ENCODE data around the gene GPR25.
A peak's percentile ranks its signal among the peaks of the same experiment; 100 is the strongest.

Gene GPR25, protein sequence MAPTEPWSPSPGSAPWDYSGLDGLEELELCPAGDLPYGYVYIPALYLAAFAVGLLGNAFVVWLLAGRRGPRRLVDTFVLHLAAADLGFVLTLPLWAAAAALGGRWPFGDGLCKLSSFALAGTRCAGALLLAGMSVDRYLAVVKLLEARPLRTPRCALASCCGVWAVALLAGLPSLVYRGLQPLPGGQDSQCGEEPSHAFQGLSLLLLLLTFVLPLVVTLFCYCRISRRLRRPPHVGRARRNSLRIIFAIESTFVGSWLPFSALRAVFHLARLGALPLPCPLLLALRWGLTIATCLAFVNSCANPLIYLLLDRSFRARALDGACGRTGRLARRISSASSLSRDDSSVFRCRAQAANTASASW

DNA sequence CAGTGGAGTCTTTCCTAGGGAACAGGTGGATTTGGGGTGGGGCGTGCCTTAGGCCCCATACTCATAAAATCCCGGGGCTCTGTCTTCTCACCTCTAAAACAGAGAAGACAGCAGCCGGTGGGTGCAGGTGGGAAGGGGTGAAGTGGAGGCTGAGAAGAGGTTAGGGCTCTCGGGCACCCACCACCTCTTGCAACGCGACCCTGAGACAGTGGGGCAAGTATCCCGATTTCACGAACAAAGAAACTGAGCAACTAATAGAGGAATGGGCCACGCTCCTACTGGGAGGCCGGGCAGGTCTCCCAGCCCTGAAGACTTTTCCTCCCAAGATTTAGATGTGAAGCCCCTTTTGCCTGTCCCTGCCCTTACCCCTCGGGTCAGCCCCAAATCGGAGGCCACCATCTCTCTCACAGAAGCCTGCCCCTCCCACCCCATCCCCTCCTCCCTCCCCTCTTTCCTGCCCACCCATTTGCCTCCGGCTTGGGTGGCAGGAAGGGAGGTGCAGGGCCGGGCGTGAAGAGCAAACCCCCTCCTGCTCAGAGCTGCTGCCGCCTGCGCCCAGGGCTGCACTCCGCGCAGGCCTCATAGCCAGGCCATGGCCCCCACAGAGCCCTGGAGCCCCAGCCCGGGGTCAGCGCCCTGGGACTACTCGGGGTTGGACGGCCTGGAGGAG, at the start of gene GPR25:
Gene GPR25 (plus strand): TSS at position 536 of the 670 bp plus-strand sequence. CDS start 57 bp downstream, at position 593.
- no peak for DNase-seq (ENCODE audit: low read depth)

DNA sequence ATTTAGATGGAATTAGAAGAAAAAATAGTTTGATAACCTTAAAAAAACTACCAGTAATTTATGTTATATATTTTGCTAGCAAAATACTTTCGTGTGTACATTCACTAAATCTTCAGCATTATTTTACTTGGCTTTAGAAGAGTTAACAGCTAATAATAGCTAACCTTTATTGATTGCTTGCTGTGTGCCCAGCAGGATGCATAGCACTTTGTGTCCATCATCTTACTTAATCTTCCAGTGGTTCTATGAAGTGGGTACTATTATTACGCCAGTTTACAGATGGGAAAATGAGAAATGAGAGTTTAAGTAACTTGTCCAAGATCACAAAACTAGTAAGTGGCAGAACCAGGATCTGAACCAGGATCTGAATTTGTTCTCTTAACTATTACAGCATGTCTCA, 41.7 kb upstream of the GPR25 start:
- DNase-seq (ENCODE audit: low read depth): no peak

DNA sequence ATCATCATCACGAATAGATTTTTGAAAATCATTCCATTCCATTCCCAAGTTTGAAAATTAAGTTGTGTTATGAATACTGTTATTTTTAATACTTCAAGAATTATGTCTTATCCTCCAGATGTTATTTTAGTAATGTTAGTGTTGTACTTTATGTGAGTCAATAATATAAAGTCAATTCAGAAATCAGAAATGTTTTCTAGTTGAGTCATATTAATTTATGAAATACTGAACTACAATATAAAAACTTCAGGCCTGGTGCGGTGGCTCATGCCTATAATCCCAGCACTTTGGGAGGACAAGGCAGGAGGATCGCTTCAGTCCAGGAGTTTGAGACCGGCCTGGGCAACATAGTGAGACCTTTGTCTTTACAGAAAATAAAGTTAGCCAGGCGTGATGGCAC, 38.4 kb upstream of the GPR25 start:
- no peak for DNase-seq (ENCODE audit: low read depth)

DNA sequence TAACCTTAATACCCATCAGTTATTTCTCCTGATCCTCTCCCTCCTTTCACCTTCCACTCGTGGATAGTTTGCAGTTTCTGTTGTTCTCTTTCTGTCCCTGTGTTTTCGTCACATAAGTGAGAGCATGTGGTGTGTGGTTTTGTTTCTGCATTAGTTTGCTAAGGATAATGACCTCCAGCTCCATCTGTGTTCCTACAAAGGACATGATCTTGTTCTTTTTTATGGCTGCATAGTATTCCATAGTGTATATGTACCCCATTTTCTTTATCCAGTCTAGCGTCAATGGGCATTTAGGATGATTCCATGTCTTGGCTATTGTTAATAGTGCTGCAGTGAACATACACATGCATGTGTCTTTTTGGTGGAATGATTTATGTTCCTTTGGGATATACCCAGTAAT, 36.6 kb upstream of the GPR25 start:
- DNase-seq (ENCODE audit: low read depth): no peak

DNA sequence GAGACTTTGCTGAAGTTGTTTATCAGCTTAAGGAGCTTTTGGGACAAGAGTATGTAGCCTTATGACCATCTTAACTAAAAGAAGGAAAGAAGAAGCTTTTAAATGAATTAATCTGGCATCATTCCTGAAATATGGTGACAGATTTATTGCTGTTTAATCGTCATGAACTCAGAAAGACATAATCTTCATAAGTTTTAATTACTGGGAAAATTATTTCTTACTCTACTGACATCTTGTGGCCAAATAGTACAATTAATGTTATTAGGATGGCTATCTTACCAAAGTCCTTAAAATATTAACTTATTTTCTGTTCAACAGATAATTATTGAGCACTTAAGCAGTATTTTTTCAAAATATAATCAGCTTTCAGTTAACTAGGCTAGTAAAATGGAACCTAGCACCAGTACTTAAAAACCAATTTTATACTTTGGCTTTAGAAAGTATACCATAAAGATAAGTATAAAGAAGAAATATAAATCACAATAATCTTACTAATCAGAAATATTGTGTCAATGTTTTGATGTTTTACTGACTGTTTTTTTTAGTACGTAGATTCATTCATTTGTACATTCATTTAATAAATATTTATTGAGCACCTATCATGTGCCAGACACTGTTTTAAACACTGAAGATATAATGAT, 34.7 kb upstream of the GPR25 start:
- peak; percentile 25 for DNase-seq (ENCODE audit: low read depth)

DNA sequence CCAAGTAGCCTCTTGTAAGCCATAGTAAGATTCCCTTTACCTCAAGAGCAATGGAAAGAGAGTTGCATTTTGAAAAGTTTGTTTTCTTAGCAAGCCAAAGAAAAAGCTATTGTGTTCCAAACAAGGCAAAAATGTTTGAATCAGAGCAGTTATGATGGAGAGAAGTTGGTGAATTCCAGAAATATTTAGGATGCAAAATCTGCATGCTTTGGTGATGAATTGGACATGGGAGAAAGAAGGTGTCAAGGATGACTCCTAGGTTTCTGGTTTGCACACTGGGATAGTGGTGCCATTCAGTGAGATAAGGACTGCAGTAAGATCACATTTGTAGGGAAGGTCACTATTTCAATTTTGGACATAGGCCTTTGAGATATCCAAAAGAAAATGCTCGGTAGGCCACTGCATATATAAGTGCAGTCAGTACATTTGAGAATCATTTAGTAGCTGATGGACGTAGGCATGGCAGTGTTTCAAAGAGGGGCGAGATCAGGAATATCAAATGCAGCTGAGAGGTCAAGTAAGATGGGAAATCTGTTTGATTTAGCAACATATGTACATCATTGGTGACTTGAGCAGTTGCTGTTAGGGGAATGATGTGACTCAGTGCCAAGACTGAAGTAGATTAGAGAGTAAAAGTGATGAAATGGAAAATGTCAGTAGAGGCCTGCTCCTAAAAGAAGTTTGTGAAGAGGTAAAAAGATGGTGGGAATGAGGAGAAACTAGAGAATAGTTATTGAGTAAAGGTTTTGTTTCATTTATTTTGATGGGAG, 33.9 kb upstream of the GPR25 start:
- DNase-seq (ENCODE audit: low read depth): no peak

DNA sequence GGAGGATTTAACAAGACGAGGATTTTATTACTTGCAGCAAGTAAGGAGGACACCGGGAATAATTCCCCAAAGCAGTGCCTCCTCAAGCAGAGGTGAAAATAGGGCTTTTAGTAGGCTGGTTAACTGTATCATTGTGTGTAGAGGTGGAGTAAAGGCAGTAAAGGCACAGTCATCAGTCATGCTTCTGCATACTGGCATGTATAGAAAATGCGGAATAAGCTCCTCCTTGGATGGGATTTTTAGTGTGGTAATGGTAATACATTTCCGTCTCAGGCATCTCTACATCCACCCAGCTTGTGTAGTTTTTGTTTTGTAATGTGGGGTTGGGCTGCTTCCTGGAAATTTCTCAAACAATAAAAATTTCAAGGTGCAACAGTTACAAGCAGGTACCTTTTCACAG, 27.4 kb upstream of the GPR25 start:
- DNase-seq (ENCODE audit: low read depth): no peak

DNA sequence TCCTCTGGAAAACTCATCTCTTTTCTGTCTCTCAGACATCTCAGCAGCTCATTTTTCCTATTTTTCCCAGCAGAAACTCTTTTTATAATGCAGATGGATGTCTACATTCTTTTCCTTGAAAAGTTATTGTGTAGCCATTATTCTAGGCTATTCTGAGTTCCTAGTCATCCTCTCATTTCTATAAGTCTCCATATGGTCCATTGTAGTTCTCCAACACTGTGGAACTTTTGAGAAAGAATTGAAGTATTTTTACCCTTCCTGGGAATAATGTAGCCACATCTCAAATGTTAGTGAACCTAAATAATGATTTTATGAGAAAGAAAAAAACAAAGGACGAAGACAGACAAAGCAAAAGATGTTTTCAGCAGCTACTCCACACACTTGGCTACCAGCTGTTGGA, 26.4 kb upstream of the GPR25 start:
- no peak for DNase-seq (ENCODE audit: low read depth)

DNA sequence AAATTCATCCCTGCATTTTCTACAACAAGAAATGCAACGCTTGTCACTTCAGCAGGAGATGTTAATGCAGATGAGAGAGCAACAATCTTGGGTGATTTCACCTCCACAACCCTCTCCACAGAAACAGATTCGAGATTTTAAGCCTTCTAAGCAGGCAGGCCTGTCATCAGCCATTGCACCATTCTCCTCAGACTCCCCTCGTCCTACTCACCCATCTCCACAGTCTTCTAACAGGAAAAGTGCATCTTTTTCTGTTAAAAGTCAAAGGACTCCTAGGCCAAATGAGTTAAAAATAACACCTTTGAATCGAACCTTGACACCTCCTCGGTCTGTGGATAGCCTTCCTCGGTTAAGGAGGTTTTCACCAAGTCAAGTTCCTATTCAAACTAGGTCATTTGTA, 23.4 kb upstream of the GPR25 start:
- no peak for DNase-seq (ENCODE audit: low read depth)

DNA sequence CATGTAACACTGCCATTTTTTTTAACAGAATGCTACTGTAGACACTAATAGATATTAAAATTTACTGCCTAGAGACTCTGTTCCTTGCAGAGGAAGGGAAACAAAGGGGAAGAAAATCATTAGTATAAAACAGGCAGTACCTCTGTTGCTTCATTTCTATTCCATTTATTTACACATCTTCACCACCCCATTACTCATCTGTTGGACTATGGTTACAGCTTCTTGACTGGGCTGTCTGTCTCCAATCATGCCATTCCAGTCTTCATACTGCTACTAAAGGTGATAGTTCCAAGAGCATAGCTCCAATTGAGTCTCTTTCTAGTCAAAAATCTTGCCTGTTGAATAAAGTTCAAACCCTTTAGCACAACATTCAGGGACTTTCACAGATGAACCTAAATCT, 22.2 kb upstream of the GPR25 start:
- DNase-seq (ENCODE audit: low read depth): no peak

DNA sequence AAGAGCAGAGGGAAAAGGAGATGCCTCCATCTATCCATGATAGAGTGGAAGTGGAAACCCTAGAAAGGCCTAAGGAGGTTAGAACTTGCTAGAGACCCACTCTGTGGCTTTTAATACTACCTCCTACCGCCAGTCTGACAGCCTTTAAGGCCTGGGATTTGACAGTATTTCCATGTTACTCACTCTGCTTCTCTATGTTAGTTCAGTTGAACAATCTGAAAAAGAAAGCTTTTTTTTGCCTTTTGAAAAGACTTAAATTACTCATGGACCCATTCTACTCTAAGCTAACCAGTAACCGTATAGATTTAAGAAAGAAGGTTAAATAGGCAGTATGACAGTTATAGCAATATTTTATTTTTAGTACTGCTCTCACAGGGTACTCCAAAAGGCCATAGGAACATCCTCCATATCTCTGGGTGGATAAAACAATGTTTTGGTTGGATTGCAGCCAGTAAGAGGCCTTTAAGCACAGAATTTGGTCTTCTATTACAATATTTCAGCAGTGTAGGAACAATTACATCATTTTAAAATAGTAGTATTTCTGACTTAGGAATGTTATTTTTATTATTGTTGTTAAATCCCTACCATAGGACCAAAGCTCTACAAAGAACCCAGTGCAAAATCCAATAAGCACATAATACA, 15.9 kb upstream of the GPR25 start:
- DNase-seq (ENCODE audit: low read depth): no peak

DNA sequence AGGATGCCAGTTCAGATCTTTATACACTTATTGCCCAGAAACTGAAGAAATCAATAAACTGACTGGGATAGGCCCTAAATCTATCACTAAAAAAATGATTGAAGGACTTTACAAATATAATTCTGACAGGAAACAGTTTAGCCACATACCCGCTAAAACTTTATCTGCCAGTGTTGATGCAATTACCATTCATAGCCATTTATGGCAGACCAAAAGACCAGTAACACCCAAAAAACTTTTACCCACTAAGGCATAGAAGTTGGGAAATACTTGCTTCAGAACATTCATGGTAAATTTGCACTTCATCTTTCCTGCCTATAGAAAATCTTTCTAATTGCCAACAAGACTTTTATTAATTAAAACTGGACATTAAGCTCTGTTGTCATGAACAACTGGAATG, 15.0 kb upstream of the GPR25 start:
- DNase-seq (ENCODE audit: low read depth): no peak

DNA sequence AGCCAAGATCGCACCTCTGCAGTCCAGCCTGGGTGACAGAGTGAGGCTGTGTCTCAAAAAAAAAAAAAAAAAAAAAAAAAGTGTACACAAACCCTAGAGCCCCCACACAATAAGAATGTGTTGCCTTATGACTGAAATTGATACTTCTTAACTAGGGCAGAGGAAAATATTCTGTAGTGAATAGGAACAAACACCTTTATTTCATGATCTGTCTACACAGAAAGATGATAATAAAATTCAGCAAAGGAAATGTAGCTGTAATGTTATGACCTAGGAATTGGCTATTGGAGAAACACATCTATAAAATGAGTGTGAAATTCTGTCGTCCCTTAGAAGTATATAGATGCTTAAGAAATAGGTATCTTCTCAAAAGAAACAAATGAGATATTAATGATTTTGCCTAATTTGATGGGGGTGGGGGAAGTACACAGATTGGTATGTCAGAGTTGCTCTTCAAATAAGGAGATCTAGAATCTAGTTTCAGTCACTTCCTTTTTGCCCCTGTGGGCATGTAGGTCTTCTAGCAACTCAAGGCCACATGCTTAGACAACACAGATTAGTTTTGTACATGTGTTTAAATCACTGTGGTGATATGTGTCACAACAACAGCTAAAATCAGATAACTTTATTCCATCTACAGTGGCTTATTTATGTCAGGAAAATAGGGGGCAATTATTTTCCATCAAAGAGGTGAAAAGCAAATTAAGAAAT, 10.7 kb upstream of the GPR25 start:
- DNase-seq (ENCODE audit: low read depth): no peak

DNA sequence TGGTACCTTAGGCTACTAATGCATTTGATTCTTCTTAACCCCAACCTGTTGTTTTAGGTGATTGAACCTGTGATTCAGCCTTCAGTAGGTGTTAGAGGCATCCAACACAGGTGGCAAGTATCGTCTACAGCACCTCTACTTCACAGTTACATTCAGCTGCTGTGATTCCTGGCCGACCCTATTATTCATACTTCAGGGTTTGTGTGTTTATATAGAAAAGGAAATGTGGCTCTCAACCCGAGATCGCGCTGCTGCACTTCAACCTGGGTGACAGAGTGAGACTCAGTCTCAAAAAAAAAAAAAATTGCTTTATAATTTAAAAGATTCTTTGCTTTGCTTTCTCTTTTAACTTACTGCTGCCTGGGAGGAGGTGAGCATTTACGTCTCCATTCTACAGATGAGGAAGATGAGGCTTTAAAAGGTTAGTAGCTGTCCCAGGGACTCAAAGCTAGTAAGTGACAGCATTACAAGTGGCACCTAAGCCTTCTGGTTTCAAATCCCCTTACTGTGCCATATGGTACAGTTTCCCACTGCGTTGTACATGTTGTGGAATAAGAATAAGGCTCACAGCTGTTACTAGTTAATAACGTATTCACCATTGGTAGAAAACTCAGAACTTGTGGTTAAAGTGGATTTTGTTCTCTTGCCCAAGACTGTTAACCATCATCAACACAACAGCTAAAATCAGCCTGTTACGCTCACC, 9.9 kb upstream of the GPR25 start:
- no peak for DNase-seq (ENCODE audit: low read depth)

DNA sequence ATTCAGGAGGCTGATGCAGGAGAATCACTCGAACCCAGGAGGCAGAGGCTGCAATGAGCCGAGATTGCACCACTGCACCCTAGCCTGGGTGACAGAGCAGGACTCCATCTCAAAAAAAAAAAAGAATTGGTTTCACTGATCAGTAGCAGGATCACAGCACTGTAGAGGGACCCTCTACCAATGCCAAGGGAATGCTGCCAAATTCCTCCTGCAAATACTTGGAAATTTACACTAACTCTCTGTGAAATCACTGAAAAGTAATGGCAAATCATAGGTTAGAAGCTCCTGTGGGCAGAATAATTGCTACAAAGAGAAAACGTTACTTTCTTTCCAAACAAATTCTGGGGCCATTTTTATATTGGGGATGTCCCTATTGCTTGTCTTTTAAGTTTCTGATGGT, 6.7 kb upstream of the GPR25 start:
- DNase-seq (ENCODE audit: low read depth): no peak

DNA sequence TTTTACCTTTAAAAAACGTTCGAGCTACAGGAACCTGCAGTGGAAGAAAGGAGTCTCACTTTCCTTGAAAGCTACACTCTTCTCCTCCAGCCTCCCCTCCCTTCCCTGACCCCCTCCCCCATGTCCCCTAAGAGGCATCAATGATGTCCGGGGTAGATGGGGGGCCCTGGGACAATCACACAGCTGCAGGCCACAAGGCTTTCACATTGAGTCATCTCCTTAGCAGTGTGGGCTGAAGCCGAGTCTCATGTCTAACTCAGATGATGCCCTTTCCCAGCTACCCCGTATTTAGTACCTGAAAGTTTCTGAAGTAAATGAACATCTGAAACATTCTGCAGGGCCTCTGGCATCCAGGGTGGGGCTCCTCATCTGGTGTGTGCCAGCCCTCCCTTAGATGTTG, 6.3 kb upstream of the GPR25 start:
- DNase-seq (ENCODE audit: low read depth): no peak

DNA sequence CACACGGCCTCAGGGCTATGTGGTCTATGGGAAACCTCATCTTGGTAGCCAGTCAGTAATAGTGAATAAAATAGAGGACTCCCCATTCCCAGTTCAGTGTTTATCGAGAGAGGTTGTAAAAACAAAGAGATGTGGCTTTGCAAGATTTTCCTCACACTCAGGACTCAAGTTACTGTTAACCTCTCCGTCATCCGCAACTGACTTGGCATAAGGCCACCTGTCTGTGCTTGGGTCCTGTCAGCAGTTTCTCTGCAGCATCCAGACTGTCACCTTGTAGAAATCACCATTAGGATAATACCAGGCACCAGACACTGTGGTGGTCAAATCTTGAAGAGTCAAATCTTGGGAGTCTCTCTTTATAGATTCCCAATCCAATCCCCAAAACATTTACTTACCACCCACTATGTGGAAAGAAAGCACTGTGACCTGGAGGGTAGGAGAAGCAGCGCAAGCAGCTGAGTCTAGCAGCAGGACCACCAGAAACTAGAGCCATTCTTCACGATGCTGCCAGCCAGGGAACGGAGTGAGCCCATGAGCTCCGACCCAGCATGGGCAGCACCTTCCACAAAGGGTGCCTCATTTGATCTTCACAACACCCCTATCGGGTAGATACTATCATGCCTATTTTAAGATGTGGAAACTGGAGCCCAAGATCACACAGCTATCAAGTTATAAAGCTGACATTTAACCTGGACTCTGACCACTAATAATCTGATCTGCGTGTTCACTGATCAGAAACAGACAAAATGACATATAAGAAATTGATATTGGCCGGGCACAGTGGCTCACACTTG, 5.6 kb upstream of the GPR25 start:
- no peak for DNase-seq (ENCODE audit: low read depth)

DNA sequence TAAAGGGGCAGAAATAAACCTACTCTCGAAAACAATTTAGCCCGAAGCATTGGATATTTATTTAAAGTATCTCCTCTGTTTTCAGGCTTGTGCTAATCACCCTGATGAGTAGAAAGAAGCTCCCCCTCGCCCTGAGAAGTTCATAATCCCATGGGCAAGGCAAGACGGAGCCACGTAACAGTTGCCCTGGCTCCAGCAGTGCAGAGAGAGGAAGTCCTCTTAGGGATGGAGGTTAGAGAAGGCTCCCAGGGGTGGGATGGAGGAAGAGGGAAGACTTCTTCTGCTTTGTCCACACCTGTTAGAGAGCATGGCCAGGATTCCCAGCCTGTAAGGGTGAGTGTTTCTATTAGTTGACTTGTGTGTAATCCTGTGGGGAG, 3.4 kb upstream of the GPR25 start:
- DNase-seq (ENCODE audit: low read depth): no peak

DNA sequence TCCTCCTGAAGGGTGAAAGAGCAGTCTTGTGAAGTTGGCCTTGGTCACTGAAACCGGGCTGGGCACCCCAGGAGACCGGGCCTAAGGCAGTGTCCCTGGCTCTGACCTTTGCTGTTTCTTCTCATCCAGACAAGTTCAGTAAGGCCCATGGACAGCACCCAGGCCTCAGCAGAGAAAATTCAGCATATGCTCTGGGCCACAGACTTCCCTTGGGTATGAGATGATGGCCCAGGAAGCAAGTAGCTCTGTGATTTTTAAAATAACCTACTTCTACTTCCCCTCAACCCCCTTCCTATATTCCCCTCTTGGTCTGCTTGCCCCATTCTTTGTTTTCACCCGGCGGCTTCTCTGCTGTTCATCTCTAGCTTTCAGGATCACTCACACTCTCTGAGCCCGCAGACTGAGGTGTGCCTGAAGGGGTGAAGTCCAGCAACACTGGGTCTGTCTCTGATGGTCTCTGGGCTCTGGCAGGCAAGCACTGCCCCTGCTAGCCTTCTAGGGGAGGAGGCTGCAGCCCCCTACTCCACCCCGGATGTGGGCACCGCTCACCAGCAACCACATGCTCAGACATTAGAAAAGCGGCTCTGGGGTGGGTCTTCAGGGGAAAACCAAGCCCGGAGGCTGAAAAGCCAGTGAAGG, 2.9 kb upstream of the GPR25 start:
- no peak for DNase-seq (ENCODE audit: low read depth)

Measured in GM04504 (cell line).